GM18907 (cell line): ENCODE data around the gene SIX5.

Experiments used
- ATAC-seq: cut with Tn5 transposase; IDR thresholded peaks from one replicate; pipeline ENCODE4 v1.9.1; 2021; ENCODE audit warnings: mild to moderate bottlenecking, moderate library complexity; ENCODE audit not compliant: unreplicated experiment

SIX5 gene

DNA sequence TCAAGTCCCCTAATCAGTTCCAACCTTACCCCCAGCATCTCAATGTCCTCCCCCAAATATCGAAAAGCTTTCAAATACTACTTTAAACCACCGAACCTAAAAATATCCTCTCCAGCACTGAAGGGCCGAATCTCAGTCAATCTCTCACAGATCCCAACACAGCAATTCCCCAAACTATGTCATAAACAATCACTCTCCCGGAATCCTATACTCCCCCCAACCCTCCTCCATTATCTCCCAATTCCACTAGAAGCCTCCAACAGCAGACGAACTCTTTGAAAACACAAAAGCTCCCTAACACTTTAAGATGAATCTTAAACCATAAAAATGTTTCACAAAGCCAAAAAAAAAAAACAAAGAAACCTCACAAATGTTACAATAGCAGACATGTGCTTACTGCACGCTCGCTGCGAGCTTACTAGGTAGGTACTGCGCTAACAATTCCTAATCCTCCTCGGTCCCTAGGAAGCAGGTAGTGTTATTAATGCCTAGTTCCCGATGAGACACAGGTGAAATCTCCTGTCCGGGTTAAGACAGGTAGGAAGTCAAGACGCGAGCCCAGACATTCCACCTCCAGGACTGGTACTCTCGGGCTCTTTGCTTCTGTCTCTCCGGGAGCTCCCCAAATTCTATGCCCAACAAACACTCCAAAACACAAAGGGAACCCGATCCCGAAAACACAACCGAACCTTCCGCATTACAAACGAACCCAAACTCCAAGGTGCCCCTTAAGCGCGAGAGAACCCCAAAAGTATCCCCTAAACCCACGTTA is 52.5 kb downstream of the SIX5 start:
- ATAC-seq: no peak

DNA sequence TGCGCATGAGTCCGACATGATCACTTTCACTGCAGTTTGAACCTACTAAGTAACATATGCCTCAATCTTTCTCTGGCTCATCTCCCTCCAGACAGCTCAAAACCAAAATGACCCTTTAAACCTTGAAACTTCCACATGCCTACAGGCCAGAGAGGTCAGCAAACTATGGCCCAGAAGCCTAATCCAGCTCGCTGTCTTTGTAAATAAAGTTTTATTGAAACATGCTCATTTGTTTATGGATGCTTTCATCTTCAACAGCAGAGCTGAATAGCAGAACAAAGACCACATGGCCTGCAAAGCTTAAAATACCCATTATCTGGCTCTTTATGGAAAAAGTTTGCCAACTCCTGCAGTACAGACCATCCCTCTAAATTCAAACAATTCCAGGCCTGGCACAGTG is 53.9 kb downstream of the SIX5 start:
- ATAC-seq: no peak
